Right atrium auricular region (tissue), 2 donors: Measurements from ENCODE around the gene GFM1. TPM values are rescaled to one million over a fixed set of nuclear protein-coding genes. Genes with fewer than 3 reads are reported as not detected.

Experiments
- DNase-seq: peaks from one replicate; pipeline ENCODE4 v3.0.0-alpha.2; 2019; ENCODE audit warnings: low spot score
- H3K27ac ChIP-seq, 2 donors: fragments of 200-600 bp; sonication (generic); 1 replicate in 1 of 2; 2 replicates in 1 of 2; pipeline ENCODE4 v1.5.1; 2016 to 2019
- H3K27me3 ChIP-seq, 2 donors: fragments of 200-600 bp; sonication (generic); one replicate each; pipeline versions ENCODE4 v1.5.1 to v1.6.0; 2017 to 2019
- H3K36me3 ChIP-seq: fragments of 200-600 bp; sonication (generic); one replicate; pipeline ENCODE4 v1.5.1; 2016
- H3K4me1 ChIP-seq, 2 donors: fragments of 200-600 bp; sonication (generic); one replicate each; pipeline versions ENCODE4 v1.5.1 to v1.6.0; 2017 to 2019
- H3K4me3 ChIP-seq, 2 donors: fragments of 200-600 bp; sonication (generic); 1 replicate in 1 of 2; 2 replicates in 1 of 2; pipeline ENCODE4 v1.5.1; 2017 to 2019; ENCODE audit warnings: mild to moderate bottlenecking in 1 of 2, moderate library complexity in 1 of 2
- H3K9me3 ChIP-seq, 2 donors: fragments of 200-600 bp; sonication (generic); one replicate each; pipeline ENCODE4 v1.5.1; 2019
- total RNA-seq, 2 donors: library from RNA; depleted of rRNA; stranded (reverse); fragments of >200 nt; gene quantifications; one replicate each; pipeline ENCODE4 v1.1.0, GENCODE V29; 2016
- TF ChIP-seq, protein P1 (sequence below), 2 donors: fragments of 200-600 bp; sonication (generic); IDR thresholded peaks; one replicate each; pipeline ENCODE4 v1.5.1; 2019; ENCODE audit warnings: antibody characterized with exemption in 2 of 2

Gene GFM1
- total RNA-seq, 2 donors from 2014 or later = 27.0 to 54.5 TPM

DNA sequence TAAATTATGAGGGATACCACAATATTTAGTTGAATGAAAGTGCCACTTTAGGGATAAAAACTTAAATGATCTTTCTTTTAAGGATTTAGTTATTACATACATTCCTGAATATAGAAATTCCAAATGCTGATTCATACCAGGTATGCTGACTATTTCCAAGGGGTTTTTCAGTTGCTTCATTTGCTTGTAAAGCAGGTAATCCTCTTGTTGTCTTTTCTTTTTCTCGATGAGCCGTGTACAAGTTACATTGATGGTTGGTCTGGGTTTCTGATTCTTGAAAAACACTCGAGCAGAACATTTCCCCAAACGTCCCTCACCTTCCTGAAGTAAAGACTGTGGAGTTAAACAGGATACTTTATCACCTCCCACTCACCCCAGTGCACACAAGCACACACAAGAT lies 66.3 kb downstream of the GFM1 start:
- TF ChIP-seq, protein P1, sequence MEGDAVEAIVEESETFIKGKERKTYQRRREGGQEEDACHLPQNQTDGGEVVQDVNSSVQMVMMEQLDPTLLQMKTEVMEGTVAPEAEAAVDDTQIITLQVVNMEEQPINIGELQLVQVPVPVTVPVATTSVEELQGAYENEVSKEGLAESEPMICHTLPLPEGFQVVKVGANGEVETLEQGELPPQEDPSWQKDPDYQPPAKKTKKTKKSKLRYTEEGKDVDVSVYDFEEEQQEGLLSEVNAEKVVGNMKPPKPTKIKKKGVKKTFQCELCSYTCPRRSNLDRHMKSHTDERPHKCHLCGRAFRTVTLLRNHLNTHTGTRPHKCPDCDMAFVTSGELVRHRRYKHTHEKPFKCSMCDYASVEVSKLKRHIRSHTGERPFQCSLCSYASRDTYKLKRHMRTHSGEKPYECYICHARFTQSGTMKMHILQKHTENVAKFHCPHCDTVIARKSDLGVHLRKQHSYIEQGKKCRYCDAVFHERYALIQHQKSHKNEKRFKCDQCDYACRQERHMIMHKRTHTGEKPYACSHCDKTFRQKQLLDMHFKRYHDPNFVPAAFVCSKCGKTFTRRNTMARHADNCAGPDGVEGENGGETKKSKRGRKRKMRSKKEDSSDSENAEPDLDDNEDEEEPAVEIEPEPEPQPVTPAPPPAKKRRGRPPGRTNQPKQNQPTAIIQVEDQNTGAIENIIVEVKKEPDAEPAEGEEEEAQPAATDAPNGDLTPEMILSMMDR (IDR thresholded peaks at IDR 0.05) = no peak

DNA sequence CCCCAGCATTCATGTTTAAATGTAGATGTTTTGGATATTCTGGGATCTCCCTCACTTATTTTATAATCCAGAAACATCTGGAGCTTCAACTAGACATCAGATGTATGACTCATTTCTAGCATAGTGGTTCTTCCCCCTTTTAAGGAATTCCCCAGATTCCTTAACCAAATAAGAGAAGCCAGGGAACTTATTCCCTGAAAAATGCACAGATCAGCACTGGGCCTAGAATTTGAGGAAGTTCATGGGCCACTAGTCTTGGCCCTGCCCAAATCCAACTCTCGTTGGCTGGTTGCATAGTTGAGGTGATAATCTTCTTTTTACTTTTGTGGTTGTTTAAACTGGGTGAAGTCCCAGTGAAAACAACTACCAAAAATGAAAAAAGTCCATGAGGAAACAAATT lies 67.6 kb downstream of the GFM1 start:
- peak overlapping the region; percentile 75 to 85 for H3K27ac ChIP-seq
- TF ChIP-seq, protein P1 (IDR thresholded peaks at IDR 0.05) = no peak
- H3K4me1 ChIP-seq = peaks cover 0 to 40% of the 10 kb centered on the region in 2 donors
- DNase-seq = no peak
- H3K9me3 ChIP-seq = no peaks in the 10 kb centered on the region
- H3K36me3 ChIP-seq = peaks cover 12% of the 10 kb centered on the region
- no peaks in the 10 kb centered on the region for H3K27me3 ChIP-seq
- H3K4me3 ChIP-seq = no peak overlapping the region

More for the DNA sequence above, 66.3 kb downstream of the GFM1 start:
- DNase-seq = no peak
- Histone ChIP-seq H3K27me3 (no peaks in the 10 kb centered on the region), H3K4me1 (peaks cover 0 to 36% of the 10 kb centered on the region in 2 donors), H3K4me3 (no peak overlapping the region), H3K36me3 (peaks cover 19% of the 10 kb centered on the region), H3K27ac (no peak overlapping the region), H3K9me3 (no peaks in the 10 kb centered on the region)

DNA sequence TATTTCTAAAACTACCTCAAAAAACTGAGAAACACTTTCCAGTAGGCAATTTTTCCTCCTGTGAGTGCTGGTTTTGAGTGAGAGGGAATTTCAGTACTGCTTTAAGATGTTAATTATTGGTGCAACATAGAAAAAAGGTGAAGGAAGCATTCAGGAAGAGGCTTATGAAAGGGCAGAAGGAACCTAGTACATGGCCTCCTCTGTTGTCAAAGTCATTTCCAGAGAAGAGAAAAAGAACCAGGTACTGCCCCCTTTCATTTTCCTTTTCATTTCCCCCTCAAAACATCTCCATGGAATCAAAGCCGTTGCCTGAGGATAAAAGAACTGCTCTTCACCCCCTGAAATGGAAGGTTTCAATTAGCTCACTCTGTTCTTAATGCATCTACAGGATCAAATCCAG lies 68.1 kb downstream of the GFM1 start:
- peaks cover 0 to 46% of the 10 kb centered on the region in 2 donors for H3K4me1 ChIP-seq
- H3K27ac ChIP-seq = peak overlapping the region; percentile 75 to 85

DNA sequence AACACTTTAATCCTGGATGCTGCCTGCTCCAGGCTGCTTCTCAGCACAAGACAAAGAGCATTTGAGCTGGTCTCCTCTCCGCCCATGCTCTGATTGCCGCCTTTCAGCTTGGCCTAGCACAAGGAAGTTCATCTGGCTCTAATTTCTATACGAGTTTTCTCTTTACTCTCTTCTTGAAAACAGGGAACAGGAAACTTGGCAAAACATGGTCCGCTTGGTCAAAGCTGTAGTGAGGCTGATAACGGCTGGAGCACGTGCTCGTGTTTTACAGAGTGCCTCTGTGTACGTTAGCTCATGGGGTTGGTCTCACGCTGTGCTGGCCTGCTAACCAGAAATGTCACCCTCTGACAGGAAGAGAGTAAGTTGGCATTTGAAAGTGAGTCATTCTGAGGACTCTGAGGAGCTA lies 68.8 kb downstream of the GFM1 start:
- no peaks in the 10 kb centered on the region for H3K9me3 ChIP-seq
- H3K27ac ChIP-seq = peak overlapping the region; percentile 75 to 85
- TF ChIP-seq, protein P1 (IDR thresholded peaks at IDR 0.05) = no peak
- no peak overlapping the region for H3K4me3 ChIP-seq
- peak; percentile 84 for DNase-seq
- H3K4me1 ChIP-seq = peaks cover 0 to 52% of the 10 kb centered on the region in 2 donors
- H3K27me3 ChIP-seq = no peaks in the 10 kb centered on the region
- H3K36me3 ChIP-seq = peaks cover 7% of the 10 kb centered on the region

More for the DNA sequence above, 68.1 kb downstream of the GFM1 start:
- Histone ChIP-seq H3K9me3 (no peaks in the 10 kb centered on the region), H3K36me3 (peaks cover 7% of the 10 kb centered on the region), H3K27me3 (no peaks in the 10 kb centered on the region), H3K4me3 (no peak overlapping the region)
- TF ChIP-seq, protein P1 (IDR thresholded peaks at IDR 0.05) = no peak
- DNase-seq = no peak

DNA sequence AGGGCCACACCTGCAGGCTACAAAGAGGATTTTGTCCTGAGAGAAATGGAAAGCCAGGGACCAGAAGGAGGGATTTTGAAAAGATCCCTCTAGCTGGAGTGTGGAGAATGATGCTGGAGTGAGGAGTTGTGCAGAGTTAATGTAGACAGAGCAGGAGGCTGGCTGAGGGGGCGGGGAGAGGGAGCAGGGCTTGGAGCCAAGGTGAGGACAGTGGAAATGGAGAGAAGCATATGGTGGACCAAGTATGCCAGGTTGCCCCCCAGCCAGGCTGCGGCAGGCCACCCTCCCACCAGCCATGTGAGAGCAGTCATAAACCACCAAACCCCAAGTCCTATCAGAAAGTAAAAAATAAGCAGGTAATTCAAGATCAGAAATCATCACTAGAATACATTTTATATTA lies 73.2 kb downstream of the GFM1 start:
- H3K27me3 ChIP-seq = no peaks in the 10 kb centered on the region
- H3K9me3 ChIP-seq = no peaks in the 10 kb centered on the region
- no peak overlapping the region for H3K27ac ChIP-seq
- TF ChIP-seq, protein P1 (IDR thresholded peaks at IDR 0.05) = no peak
- no peak overlapping the region for H3K4me3 ChIP-seq
- peaks cover 0 to 46% of the 10 kb centered on the region in 2 donors for H3K4me1 ChIP-seq
- H3K36me3 ChIP-seq = no peaks in the 10 kb centered on the region
- no peak for DNase-seq
